ENCODE data around the gene NUMB. TPM values are rescaled to one million over a fixed set of nuclear protein-coding genes. Genes with fewer than 3 reads are reported as not detected.
"Not testable (repeated sequence)": the region's sequence is repeated elsewhere in the genome, so short reads cannot be mapped to it uniquely, and the experiment has no call there.

The NUMB gene
- total RNA-seq, 1 donor from 2014 or later = 218 TPM

- TF ChIP-seq CTCF (IDR thresholded peaks at IDR 0.05; ENCODE audit: unreplicated experiment) = no peak
- DNase-seq (ENCODE audit: low spot score) = no peak
- Mint-ChIP-seq H3K27me3 (ENCODE audit: unreplicated experiment) (peaks cover 2% of the 10 kb centered on the region), H3K4me3 (ENCODE audit: unreplicated experiment) (no peak overlapping the region), H3K4me1 (ENCODE audit: unreplicated experiment) (peaks cover 38% of the 10 kb centered on the region), H3K36me3 (ENCODE audit: low read depth, unreplicated experiment) (peaks cover 9% of the 10 kb centered on the region), H3K9me3 (ENCODE audit: unreplicated experiment) (no peaks in the 10 kb centered on the region), H3K27ac (ENCODE audit: unreplicated experiment) (peak overlapping the region; percentile 39)
Measured at GRCh38 chr14:73323896-73324399, 134.4 kb downstream of the NUMB start.

- no peak overlapping the region for H3K27ac Mint-ChIP-seq (ENCODE audit: unreplicated experiment)
- no peaks in the 10 kb centered on the region for H3K9me3 Mint-ChIP-seq (ENCODE audit: unreplicated experiment)
- peaks cover under 1% of the 10 kb centered on the region for H3K27me3 Mint-ChIP-seq (ENCODE audit: unreplicated experiment)
- peaks cover 6% of the 10 kb centered on the region for H3K4me1 Mint-ChIP-seq (ENCODE audit: unreplicated experiment)
- no peak overlapping the region for H3K4me3 Mint-ChIP-seq (ENCODE audit: unreplicated experiment)
- DNase-seq (ENCODE audit: low spot score) = no peak
- TF ChIP-seq CTCF (IDR thresholded peaks at IDR 0.05; ENCODE audit: unreplicated experiment) = no peak
- peaks cover 15% of the 10 kb centered on the region for H3K36me3 Mint-ChIP-seq (ENCODE audit: low read depth, unreplicated experiment)
Measured at GRCh38 chr14:73313151-73313550, 145.2 kb downstream of the NUMB start.

- TF ChIP-seq CTCF (IDR thresholded peaks at IDR 0.05; ENCODE audit: unreplicated experiment) = no peak
- DNase-seq (ENCODE audit: low spot score) = no peak
- peaks cover 2% of the 10 kb centered on the region for H3K27me3 Mint-ChIP-seq (ENCODE audit: unreplicated experiment)
- no peak overlapping the region for H3K4me3 Mint-ChIP-seq (ENCODE audit: unreplicated experiment)
- peaks cover 19% of the 10 kb centered on the region for H3K36me3 Mint-ChIP-seq (ENCODE audit: low read depth, unreplicated experiment)
- peaks cover 9% of the 10 kb centered on the region for H3K4me1 Mint-ChIP-seq (ENCODE audit: unreplicated experiment)
- no peak overlapping the region for H3K27ac Mint-ChIP-seq (ENCODE audit: unreplicated experiment)
- no peaks in the 10 kb centered on the region for H3K9me3 Mint-ChIP-seq (ENCODE audit: unreplicated experiment)
Measured at GRCh38 chr14:73312687-73313086, 145.7 kb downstream of the NUMB start.

- peak overlapping the region; percentile 78 for H3K27ac Mint-ChIP-seq (ENCODE audit: unreplicated experiment)
- H3K36me3 Mint-ChIP-seq (ENCODE audit: low read depth, unreplicated experiment) = peaks cover 25% of the 10 kb centered on the region
Measured at GRCh38 chr14:73311708-73312030, 146.7 kb downstream of the NUMB start.

GRCh38 chr14:73309207-73309606 lies 149.1 kb downstream of the NUMB start:
- H3K36me3 Mint-ChIP-seq (ENCODE audit: low read depth, unreplicated experiment) = peaks cover 27% of the 10 kb centered on the region
- DNase-seq (ENCODE audit: low spot score); H3K4me1 Mint-ChIP-seq (ENCODE audit: unreplicated experiment); H3K27ac Mint-ChIP-seq (ENCODE audit: unreplicated experiment); H3K9me3 Mint-ChIP-seq (ENCODE audit: unreplicated experiment); H3K27me3 Mint-ChIP-seq (ENCODE audit: unreplicated experiment): not testable (repeated sequence)
- peak overlapping the region; percentile 67 for H3K4me3 Mint-ChIP-seq (ENCODE audit: unreplicated experiment)

More at GRCh38 chr14:73311708-73312030, 146.7 kb downstream of the NUMB start:
- no peaks in the 10 kb centered on the region for H3K9me3 Mint-ChIP-seq (ENCODE audit: unreplicated experiment)
- no peak for DNase-seq (ENCODE audit: low spot score)
- no peak overlapping the region for H3K4me3 Mint-ChIP-seq (ENCODE audit: unreplicated experiment)
- peaks cover 4% of the 10 kb centered on the region for H3K27me3 Mint-ChIP-seq (ENCODE audit: unreplicated experiment)
- peaks cover 10% of the 10 kb centered on the region for H3K4me1 Mint-ChIP-seq (ENCODE audit: unreplicated experiment)
- TF ChIP-seq CTCF (IDR thresholded peaks at IDR 0.05; ENCODE audit: unreplicated experiment) = no peak

All from endothelial cell (in vitro differentiated cells).